Activated CD8-positive, alpha-beta memory T cell treated with anti-CD3 and anti-CD28 coated beads for 48 hours (primary cell): ENCODE measurements around the gene OLA1.

Source experiments
- DNase-seq, 3 experiments: peaks; one replicate each; pipeline ENCODE4 v3.0.0-alpha.2; 2020; ENCODE audit warnings: low read depth in 2 of 3, low spot score in 2 of 3

The OLA1 gene

GRCh38 chr2:174038462-174038861, 209.9 kb downstream of the OLA1 start:
- no peak for DNase-seq

- no peak for DNase-seq
Measured at GRCh38 chr2:174036825-174037224, 211.5 kb downstream of the OLA1 start.

- no peak for DNase-seq
Measured at GRCh38 chr2:174035981-174036742, 212.2 kb downstream of the OLA1 start.

GRCh38 chr2:174035117-174035635, 213.2 kb downstream of the OLA1 start:
- DNase-seq: no peak

GRCh38 chr2:174033163-174033550, 215.2 kb downstream of the OLA1 start:
- DNase-seq: no peak

- no peak for DNase-seq
Measured at GRCh38 chr2:174031226-174031625, 217.1 kb downstream of the OLA1 start.

- DNase-seq: no peak
Measured at GRCh38 chr2:174028935-174029334, 219.4 kb downstream of the OLA1 start.

GRCh38 chr2:174027956-174028355, 220.4 kb downstream of the OLA1 start:
- DNase-seq: no peak

GRCh38 chr2:174026122-174026845, 222.0 kb downstream of the OLA1 start:
- DNase-seq: no peak

GRCh38 chr2:174025271-174026121, 222.8 kb downstream of the OLA1 start:
- no peak for DNase-seq

- no peak for DNase-seq
Measured at GRCh38 chr2:174024524-174025270, 223.6 kb downstream of the OLA1 start.

- DNase-seq: peak in 1 of 3 experiments; percentile 14
Measured at GRCh38 chr2:174023591-174024523, 224.5 kb downstream of the OLA1 start.
